Osteocyte (in vitro differentiated cells): ENCODE results near the gene SRRM2. TPM values are rescaled to one million over a fixed set of nuclear protein-coding genes. Genes with fewer than 3 reads are reported as not detected.
A peak's percentile ranks its signal among the peaks of the same experiment; 100 is the strongest.

ENCODE experiments used
- DNase-seq: peaks from one replicate; pipeline ENCODE4 v3.0.0; 2021; ENCODE audit warnings: mixed read lengths; ENCODE audit not compliant: unreplicated experiment; ENCODE audit errors: extremely low spot score
- H3K27ac Mint-ChIP-seq: one replicate; pipeline ENCODE4 v1.8.0; 2021; ENCODE audit warnings: mild to moderate bottlenecking, mixed read lengths; ENCODE audit not compliant: unreplicated experiment
- H3K27me3 Mint-ChIP-seq: one replicate; pipeline ENCODE4 v1.8.0; 2021; ENCODE audit warnings: mixed read lengths; ENCODE audit not compliant: unreplicated experiment
- H3K36me3 Mint-ChIP-seq: one replicate; pipeline ENCODE4 v1.8.0; 2021; ENCODE audit warnings: mixed read lengths; ENCODE audit not compliant: unreplicated experiment
- H3K4me1 Mint-ChIP-seq: one replicate; pipeline ENCODE4 v1.8.0; 2021; ENCODE audit warnings: mixed read lengths; ENCODE audit not compliant: unreplicated experiment
- H3K4me3 Mint-ChIP-seq: one replicate; pipeline ENCODE4 v1.8.0; 2021; ENCODE audit warnings: mild to moderate bottlenecking, moderate library complexity, mixed read lengths; ENCODE audit not compliant: unreplicated experiment
- H3K9me3 Mint-ChIP-seq: one replicate; pipeline ENCODE4 v1.8.0; 2021; ENCODE audit warnings: mixed read lengths; ENCODE audit not compliant: unreplicated experiment
- total RNA-seq: library from RNA; stranded (reverse); gene quantifications from 2 replicates; pipeline ENCODE4 v1.2.1, GENCODE V29; 2021
- TF ChIP-seq, protein P1 (sequence below): fragments of 200-600 bp; sonication (generic); IDR thresholded peaks from 2 replicates; pipeline ENCODE4 v1.5.0; 2021; ENCODE audit warnings: antibody characterized with exemption, mild to moderate bottlenecking, moderate library complexity

Gene SRRM2
- total RNA-seq, 1 donor from 2014 or later, result 572 TPM

DNA sequence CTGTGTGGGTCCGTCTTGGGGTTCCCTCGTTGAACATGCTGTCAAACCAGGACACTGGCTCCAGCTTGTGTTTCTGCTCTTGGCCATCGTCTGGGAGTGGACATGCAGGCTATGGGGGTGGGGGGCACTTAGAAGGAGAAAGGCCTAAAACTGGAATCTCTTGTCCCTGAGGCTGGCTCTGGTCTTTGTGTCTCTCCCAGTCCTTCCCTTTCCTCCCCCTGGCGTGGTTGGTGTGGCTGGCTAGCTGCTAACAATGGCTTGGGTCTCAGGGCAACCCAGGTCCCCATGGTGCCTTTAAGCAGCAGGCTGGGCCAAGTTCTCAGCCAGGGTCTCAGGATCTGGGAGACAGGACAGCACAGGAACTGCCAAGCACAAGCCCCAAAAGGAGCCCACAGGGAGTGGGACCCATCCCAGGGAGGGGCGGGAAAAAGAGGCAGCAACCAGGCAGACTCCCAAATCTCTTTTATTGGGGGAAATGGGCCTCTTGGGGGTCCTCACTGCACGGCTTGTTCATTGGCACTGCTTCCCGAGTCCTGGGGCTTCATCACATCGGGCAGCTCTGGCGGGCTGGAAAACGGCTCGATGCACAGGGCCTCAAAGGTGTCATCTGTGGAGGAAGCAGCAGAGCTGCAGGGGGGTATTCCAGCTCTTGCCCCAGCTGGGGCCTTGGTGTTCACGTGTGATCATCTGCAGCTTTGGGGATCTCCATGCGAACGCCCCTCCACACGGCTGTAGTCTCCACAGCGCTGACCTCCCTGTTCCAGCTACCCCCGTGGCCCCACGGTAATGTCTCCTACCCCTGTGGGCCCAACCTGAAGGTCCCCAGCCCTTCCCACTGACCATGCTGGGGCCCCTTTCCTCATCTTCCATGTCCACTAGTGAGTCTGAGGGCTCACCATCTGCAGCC, 19.3 kb downstream of the SRRM2 start:
- H3K4me3 Mint-ChIP-seq, result no peak overlapping the region
- TF ChIP-seq, protein P1, sequence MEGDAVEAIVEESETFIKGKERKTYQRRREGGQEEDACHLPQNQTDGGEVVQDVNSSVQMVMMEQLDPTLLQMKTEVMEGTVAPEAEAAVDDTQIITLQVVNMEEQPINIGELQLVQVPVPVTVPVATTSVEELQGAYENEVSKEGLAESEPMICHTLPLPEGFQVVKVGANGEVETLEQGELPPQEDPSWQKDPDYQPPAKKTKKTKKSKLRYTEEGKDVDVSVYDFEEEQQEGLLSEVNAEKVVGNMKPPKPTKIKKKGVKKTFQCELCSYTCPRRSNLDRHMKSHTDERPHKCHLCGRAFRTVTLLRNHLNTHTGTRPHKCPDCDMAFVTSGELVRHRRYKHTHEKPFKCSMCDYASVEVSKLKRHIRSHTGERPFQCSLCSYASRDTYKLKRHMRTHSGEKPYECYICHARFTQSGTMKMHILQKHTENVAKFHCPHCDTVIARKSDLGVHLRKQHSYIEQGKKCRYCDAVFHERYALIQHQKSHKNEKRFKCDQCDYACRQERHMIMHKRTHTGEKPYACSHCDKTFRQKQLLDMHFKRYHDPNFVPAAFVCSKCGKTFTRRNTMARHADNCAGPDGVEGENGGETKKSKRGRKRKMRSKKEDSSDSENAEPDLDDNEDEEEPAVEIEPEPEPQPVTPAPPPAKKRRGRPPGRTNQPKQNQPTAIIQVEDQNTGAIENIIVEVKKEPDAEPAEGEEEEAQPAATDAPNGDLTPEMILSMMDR, result no peak
- no peak for DNase-seq
- peak overlapping the region; percentile 18 for H3K27ac Mint-ChIP-seq
- H3K36me3 Mint-ChIP-seq, result peaks cover 43% of the 10 kb centered on the region
- no peaks in the 10 kb centered on the region for H3K27me3 Mint-ChIP-seq
- no peaks in the 10 kb centered on the region for H3K9me3 Mint-ChIP-seq
- H3K4me1 Mint-ChIP-seq, result peaks cover 39% of the 10 kb centered on the region

DNA sequence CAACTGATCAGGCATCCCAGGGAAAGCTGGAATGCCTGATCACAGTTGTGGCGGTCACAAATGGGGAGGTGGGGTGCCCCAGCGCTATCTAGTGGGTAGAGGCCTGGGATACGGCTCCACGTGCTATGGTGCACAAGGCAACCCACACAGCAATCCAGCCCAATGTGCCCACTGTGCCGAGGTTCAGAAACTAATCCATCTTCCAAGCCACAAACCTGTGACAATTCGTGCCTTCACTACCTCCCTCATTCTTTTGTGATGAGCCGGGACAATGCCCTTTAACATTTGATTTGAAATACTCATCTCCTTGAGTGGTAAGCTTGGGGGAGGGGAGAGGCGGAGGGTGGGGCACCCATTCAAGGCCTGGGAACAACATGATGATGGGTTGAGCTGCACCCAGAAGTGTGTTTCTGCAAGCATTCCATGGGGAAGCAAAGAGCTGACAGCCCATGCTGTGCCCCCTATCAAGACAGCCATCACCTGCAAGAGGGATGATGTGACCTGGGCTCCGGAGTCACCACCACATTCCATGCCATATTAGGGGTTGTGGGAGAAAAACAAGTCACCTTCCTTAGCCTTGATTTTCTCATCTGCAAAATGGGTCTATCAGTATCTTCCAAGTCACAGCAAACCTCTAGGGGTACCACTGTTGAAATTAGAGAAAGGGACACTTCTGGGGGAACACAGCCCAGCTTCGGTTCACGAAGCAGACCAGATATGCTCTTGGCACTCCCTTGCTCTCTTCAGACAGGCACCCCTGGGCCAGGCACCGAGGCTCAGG, 20.9 kb downstream of the SRRM2 start:
- TF ChIP-seq, protein P1, result no peak
- H3K36me3 Mint-ChIP-seq, result peaks cover 32% of the 10 kb centered on the region
- peaks cover 39% of the 10 kb centered on the region for H3K4me1 Mint-ChIP-seq
- H3K27me3 Mint-ChIP-seq, result no peaks in the 10 kb centered on the region
- DNase-seq, result no peak
- H3K4me3 Mint-ChIP-seq, result no peak overlapping the region
- no peak overlapping the region for H3K27ac Mint-ChIP-seq
- H3K9me3 Mint-ChIP-seq, result no peaks in the 10 kb centered on the region

DNA sequence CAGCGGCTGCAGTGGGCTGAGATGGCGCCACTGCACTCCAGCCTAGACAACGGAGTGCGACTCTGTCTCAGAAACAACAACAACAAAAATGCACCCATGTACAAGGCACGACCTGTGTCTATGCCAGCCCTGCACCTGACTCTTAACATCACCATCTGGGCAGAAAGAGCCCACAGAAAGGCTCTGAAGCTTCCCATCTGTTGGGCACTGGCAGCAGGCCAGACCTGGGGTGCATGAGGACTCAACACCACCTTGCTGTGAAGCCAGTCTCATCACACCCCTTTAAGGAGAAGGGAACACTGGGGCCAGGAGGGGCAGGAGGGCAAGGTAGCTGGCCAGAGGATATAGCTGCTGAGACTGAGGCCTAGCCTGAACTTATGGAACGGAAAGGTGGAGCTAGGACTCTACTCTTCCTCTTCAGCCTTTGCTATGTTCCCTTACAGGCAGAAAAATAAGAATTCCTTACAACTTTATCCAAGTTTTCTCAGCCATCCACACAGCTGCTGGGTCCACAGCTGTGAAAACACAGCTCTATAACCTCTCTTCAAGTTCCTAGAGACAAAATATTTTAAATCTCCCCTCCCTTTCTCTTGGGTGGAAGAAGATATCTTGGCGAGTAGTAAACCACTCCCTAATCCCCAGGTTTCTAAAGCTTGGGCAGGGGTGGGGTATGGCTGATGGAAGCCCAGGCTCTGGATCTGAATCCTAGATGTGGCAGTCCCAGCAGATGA, 21.9 kb downstream of the SRRM2 start:
- TF ChIP-seq, protein P1, result no peak
- peaks cover 24% of the 10 kb centered on the region for H3K36me3 Mint-ChIP-seq
- peak overlapping the region; percentile 59 for H3K27ac Mint-ChIP-seq
- H3K4me3 Mint-ChIP-seq, result no peak overlapping the region
- H3K9me3 Mint-ChIP-seq, result no peaks in the 10 kb centered on the region
- H3K4me1 Mint-ChIP-seq, result peaks cover 39% of the 10 kb centered on the region
- H3K27me3 Mint-ChIP-seq, result no peaks in the 10 kb centered on the region
- DNase-seq, result no peak

DNA sequence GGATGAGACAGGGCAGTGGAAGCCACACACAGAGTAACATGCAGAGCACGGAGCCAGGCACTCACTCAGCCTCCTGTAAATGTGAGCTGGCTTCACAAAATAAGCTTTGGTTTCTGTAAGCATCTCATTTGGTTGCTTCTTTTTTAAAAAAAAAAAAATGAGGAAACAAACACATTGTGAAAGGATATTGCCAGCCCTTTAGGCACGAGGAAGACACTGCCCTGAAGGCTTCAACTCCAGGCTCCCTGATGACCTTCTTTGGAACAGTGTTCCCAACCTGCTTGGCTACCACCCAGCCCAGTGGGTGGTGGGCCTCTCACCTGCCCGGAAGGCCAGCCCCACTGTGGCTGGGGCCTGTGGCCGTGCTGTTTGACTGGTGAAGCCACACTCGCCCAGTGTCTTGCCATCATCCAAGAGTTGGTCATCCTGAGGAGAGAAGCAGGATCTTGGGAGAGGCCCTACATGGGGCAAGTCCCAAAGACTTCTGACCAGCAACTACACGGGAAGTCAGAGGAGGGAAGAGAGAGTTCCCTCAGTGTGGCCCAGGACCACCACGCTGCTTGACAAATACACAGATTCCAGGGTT, 22.8 kb downstream of the SRRM2 start:
- Mint-ChIP-seq H3K27ac (peak overlapping the region; percentile 31), H3K4me1 (peaks cover 35% of the 10 kb centered on the region), H3K36me3 (peaks cover 16% of the 10 kb centered on the region), H3K27me3 (no peaks in the 10 kb centered on the region), H3K9me3 (no peaks in the 10 kb centered on the region), H3K4me3 (peak overlapping the region; percentile 91)
- TF ChIP-seq, protein P1, result no peak
- DNase-seq, result no peak
